Aorta (tissue), 5 donors: ENCODE results near the gene NARS2. TPM values are rescaled to one million over a fixed set of nuclear protein-coding genes. Genes with fewer than 3 reads are reported as not detected.

Experiments used
- ATAC-seq: fragments of 200-7000 bp; cut with Tn5 transposase; one replicate; pipeline ENCODE4 v1.9.1; 2022; ENCODE audit warnings: moderate library complexity; ENCODE audit not compliant: low FRiP score
- DNase-seq, 2 donors: peaks; one replicate each; pipeline ENCODE4 v3.0.0-alpha.2; 2020
- H3K27ac ChIP-seq, 2 donors: one replicate each; pipeline ENCODE4 v1.5.1; 2013; ENCODE audit warnings: low read length in 2 of 2, mild to moderate bottlenecking in 2 of 2, moderate library complexity in 2 of 2, control low read depth in 1 of 2, inconsistent platforms in 1 of 2, low read depth in 1 of 2
- H3K27me3 ChIP-seq, 2 donors: one replicate each; pipeline ENCODE4 v1.6.1; 2013; ENCODE audit warnings: control low read depth in 1 of 2, low read length in 1 of 2, mild to moderate bottlenecking in 1 of 2, moderate library complexity in 1 of 2; ENCODE audit not compliant: insufficient read depth in 2 of 2, control insufficient read depth in 1 of 2
- H3K36me3 ChIP-seq, 2 donors: one replicate each; pipeline ENCODE4 v1.6.1; 2013; ENCODE audit warnings: control low read depth in 1 of 2, low read length in 1 of 2, mild to moderate bottlenecking in 1 of 2; ENCODE audit not compliant: insufficient read depth in 2 of 2, control insufficient read depth in 1 of 2
- H3K4me1 ChIP-seq, 2 donors: one replicate each; pipeline ENCODE4 v1.6.1; 2013; ENCODE audit warnings: low read length in 2 of 2, control low read depth in 1 of 2, mild to moderate bottlenecking in 1 of 2, moderate library complexity in 1 of 2; ENCODE audit not compliant: insufficient read depth in 2 of 2, control insufficient read depth in 1 of 2
- H3K4me3 ChIP-seq, 2 donors: one replicate each; pipeline ENCODE4 v1.5.1; 2013; ENCODE audit warnings: low read length in 2 of 2, control low read depth in 1 of 2, mild to moderate bottlenecking in 1 of 2
- H3K9me3 ChIP-seq: one replicate; pipeline ENCODE4 v1.6.1; 2013; ENCODE audit warnings: mild to moderate bottlenecking, low read length; ENCODE audit not compliant: control insufficient read depth
- WGBS, 2 donors: extraction: QIAGEN DNeasy Blood & Tissue Kit; methylation state at CpG; one replicate each; pipeline ENCODE4 v1.1.7; 2013; 5-methylcytosine and 5-hydroxymethylcytosine counted together
- intact Hi-C, 2 donors: fragments of 100-400 bp; cut with DNase I; formaldehyde crosslinking; loops; one replicate each; pipeline versions ENCODE4 v1.14.2 to v1.15.0; 2022
- polyA plus RNA-seq, 2 donors: library from polyadenylated mRNA; stranded (reverse); fragments of 200-250 nt; gene quantifications; one replicate each; pipeline ENCODE4 v1.2.3, GENCODE V29; 2013
- total RNA-seq, 2 donors: library from RNA; stranded (reverse); fragmentation: NEBNext Ultra II Directional; extraction: Animal tissue kit (Norgen Biotek cat#: 25700); gene quantifications; one replicate each; pipeline ENCODE4 v1.2.1, GENCODE V29; 2021
- donor health status: healthy with polysubstance abuse.
- donor health status: Bipolar disorder and iron deficiency.
- donor health status: DM: no; HTN: no; CAD: no.
- donor health status: DM: no; HTN: no; CAD: no.
- donor health status: DM: yes; HTN: yes; CAD: no.

The NARS2 gene
- total and polyA plus RNA-seq, 4 donors: 4.8 to 11.2 (median 10.7) TPM

DNA sequence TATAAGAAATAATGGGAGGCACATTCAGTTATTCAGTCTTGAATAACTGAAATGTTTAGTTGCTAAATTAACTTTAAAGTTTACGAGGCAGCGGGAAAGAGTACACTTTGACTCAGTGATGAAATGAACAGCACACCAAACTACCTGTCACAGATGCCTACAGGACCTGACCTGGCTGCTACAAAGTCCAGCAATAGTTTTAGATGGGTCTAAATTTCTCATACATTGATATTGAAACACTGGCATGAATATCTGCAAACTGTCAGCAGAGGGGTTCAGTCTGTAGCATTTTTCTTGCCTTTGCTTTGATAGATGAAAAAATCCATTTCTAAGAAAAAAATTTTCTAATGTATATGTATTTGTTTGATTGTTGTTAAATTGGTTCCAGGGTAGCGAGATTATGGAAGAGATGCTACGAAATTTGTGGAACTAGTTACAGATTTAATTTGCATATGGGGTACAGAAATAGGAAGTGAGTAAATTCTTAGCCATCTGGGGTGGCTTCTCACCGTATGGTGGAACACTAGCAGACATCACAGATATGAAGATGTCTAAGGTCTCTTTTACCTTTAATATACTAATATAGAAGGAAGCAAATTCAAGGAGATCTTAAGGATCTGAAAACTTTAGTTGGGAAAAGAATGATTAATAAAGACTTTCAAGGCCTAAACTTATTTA, 136.2 kb downstream of the NARS2 start:
- Histone ChIP-seq H3K27me3 (no peaks in the 10 kb centered on the region), H3K4me1 (no peaks in the 10 kb centered on the region), H3K9me3 (no peaks in the 10 kb centered on the region), H3K36me3 (peaks cover 0 to 1% of the 10 kb centered on the region in 2 donors), H3K4me3 (no peak overlapping the region), H3K27ac (no peak overlapping the region)
- WGBS, 2 donors: 74% methylated on average over 5 of the region's 5 CpGs
- ATAC-seq: no peak
- no peak for DNase-seq
- intact Hi-C loops: no loop called here

DNA sequence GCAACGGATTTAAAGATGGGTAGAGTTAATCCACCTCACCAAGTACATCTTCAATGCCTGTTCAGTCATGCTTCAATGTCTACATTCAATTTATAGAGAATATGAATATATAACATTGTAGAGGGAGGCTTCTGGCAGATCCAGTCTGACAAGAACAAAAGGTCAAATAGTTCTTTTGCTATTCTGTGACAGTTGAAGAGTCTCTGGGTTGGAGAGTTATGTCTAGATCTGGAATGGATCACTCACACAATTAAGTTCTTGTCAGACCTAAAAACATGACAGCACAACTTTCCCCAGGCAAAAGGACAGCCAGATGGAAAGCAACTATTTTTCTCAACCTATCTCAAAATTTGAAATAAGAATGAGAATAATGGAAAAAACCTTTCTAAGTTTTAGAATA, 141.7 kb downstream of the NARS2 start:
- no peaks in the 10 kb centered on the region for H3K27me3 ChIP-seq
- no peaks in the 10 kb centered on the region for H3K4me1 ChIP-seq
- WGBS, 2 donors: 40 to 64% methylated on average over 1 of the region's 1 CpG
- H3K27ac ChIP-seq: no peak overlapping the region
- no peaks in the 10 kb centered on the region for H3K36me3 ChIP-seq
- H3K4me3 ChIP-seq: no peak overlapping the region
- no peak for DNase-seq
- no peak for ATAC-seq
- intact Hi-C loops: no loop called here
- no peaks in the 10 kb centered on the region for H3K9me3 ChIP-seq

DNA sequence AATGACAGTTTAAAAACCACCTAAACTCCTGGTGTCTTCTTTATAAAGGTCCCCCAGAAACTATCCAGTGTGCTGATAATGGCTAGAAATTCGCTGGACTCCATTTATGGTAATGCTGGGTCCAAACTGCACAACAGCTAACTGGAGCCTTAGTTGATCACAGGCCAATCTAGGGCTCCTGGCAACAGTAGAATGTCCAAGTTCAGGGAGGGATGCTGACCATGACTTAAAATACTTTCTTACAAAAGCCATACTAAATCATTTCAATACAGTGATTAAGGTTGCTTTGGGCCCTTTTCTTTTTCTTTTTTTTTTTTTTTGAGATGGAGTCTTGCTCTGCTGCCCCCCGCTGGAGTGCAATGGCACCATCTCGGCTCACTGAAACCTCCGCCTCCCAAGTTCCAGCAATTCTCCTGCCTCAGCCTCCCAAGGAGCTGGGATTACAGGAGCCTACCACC, 142.6 kb downstream of the NARS2 start:
- WGBS, 2 donors: 74 to 81% methylated on average over 4 of the region's 4 CpGs
- ATAC-seq (peak; percentile 48), DNase-seq (no peak)
- H3K9me3 ChIP-seq: no peaks in the 10 kb centered on the region
- H3K4me1 ChIP-seq: no peaks in the 10 kb centered on the region
- H3K27ac ChIP-seq: no peak overlapping the region
- H3K4me3 ChIP-seq: no peak overlapping the region
- no peaks in the 10 kb centered on the region for H3K36me3 ChIP-seq
- intact Hi-C loops: no loop called here
- H3K27me3 ChIP-seq: no peaks in the 10 kb centered on the region

DNA sequence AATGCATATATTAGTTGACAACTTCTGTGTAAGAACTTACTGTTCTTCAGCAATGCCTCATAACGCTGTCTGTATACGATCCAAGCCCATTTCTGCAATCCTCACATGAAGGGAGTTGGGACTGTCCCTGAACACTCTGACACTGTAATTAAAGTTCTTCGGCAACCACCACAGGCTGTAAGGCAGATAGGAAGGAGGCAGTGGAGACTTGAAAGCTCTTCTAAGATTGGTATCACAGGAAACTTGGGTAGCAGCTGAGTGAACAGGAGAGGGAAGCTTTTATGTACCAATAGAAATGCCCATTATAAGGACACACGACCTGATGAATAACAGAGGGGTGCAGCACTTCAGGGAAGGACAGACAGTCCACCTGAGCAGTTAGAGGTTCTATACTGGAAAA, 145.0 kb downstream of the NARS2 start:
- DNase-seq (no peak), ATAC-seq (no peak)
- H3K4me1 ChIP-seq: no peaks in the 10 kb centered on the region
- no peak overlapping the region for H3K27ac ChIP-seq
- no peaks in the 10 kb centered on the region for H3K9me3 ChIP-seq
- no peaks in the 10 kb centered on the region for H3K36me3 ChIP-seq
- H3K27me3 ChIP-seq: no peaks in the 10 kb centered on the region
- 90 to 93% methylated on average over 4 of the region's 4 CpGs for WGBS, 2 donors
- intact Hi-C loops: loop anchor here in 1 of 2 donors (5.0 kb wide), 1 partner anchor 282 kb away; no protein-coding TSS in a partner anchor
- H3K4me3 ChIP-seq: no peak overlapping the region

DNA sequence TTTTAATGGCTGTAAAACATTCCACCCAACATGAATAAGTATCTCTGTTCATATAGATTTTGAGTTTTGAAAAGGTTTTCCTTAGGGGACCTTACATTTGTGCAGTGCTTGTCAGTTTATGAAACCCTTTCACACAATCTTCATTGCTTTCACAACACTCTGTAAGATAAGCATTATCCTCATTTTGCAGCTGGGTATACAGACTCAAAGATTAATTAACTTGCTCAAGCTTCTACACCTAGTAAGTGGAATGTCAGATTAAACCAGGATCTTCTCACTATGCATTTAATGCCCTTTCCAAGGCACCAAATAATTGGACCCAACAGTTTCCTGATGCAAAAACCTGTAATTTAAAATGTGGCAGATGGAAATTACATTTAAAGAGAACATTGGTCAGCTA, 145.5 kb downstream of the NARS2 start:
- intact Hi-C loops: loop anchor here in 1 of 2 donors (5.0 kb wide), 1 partner anchor 282 kb away; no protein-coding TSS in a partner anchor
- no peak for DNase-seq
- Histone ChIP-seq H3K4me1 (no peaks in the 10 kb centered on the region), H3K9me3 (no peaks in the 10 kb centered on the region), H3K27ac (no peak overlapping the region), H3K4me3 (no peak overlapping the region), H3K27me3 (no peaks in the 10 kb centered on the region), H3K36me3 (no peaks in the 10 kb centered on the region)
- ATAC-seq: no peak

DNA sequence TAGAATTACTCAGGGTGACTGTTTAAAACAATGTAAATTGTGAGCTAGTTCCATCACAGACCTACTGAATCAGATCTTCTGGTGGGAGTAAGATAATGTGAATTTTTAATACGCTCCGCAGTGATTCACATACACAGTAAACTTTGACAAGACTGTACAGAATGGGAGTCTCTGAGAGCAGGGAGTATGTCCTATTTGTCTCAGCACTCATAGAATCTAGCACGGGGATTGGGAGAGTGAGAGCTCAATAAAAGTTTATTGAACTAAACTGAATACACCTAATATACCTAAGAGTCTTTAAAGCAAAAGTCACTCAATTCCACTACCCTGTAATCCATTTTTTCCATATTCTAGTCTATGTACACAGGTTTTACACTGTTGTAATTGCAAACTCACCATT, 145.9 kb downstream of the NARS2 start:
- Histone ChIP-seq H3K4me1 (no peaks in the 10 kb centered on the region), H3K27ac (no peak overlapping the region), H3K9me3 (no peaks in the 10 kb centered on the region), H3K36me3 (no peaks in the 10 kb centered on the region), H3K27me3 (no peaks in the 10 kb centered on the region), H3K4me3 (no peak overlapping the region)
- 92 to 95% methylated on average over 3 of the region's 3 CpGs for WGBS, 2 donors
- ATAC-seq: no peak
- intact Hi-C loops: loop anchor here in 1 of 2 donors (5.0 kb wide), 1 partner anchor 281 kb away; no protein-coding TSS in a partner anchor
- DNase-seq: no peak

DNA sequence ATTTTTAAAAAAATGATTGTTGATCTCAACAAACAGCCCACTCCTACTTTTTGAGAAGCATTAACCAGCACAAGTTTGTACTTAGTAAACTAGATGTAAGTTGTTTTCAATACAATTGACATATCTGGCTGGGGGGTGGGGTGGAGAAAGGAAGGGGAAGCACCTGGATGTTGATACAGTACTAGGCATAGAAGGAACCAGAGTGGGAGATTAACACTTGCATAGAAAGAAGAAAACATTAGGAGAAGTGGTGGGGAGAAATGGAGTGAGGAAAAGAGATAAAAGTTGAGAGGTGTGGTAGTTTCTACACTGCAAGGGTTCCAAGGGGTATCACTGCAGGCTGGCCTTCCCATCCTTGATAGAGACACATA, 146.4 kb downstream of the NARS2 start:
- no peak for DNase-seq
- H3K27me3 ChIP-seq: no peaks in the 10 kb centered on the region
- H3K4me1 ChIP-seq: no peaks in the 10 kb centered on the region
- H3K36me3 ChIP-seq: no peaks in the 10 kb centered on the region
- H3K27ac ChIP-seq: no peak overlapping the region
- no peaks in the 10 kb centered on the region for H3K9me3 ChIP-seq
- no peak for ATAC-seq
- no peak overlapping the region for H3K4me3 ChIP-seq
- intact Hi-C loops: loop anchor here in 1 of 2 donors (5.0 kb wide), 1 partner anchor 281 kb away; no protein-coding TSS in a partner anchor

DNA sequence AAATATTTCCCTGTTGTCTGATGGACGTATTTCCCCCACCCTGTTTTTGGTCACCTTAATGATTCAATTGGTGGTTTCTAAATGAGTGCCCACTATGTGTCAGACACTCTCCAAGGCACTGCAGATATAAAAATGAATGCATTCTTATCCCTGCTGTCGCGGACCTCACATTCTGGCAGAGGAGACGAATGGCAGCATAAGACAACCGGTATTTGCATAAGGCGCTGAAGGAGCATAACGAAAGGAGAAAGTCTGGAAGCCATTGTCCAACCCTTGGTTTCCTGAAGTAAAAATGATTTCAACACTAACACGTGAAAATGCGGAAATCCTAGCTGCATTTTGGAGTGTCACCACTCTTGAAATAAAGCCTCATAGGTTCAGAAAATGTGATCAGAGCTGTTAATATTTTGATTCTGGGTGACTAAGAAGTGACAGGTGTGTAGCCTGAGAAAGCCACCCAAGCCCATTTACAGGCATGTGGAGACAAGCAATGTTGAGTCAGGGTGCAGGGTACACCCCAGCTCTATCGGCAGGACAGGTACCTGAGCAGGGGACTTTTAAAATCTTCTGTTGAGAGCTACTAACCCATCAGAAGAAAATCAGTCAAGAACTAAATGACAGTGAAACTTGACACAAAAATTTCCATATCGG, 146.9 kb downstream of the NARS2 start:
- no peak overlapping the region for H3K4me3 ChIP-seq
- no peaks in the 10 kb centered on the region for H3K4me1 ChIP-seq
- no peaks in the 10 kb centered on the region for H3K36me3 ChIP-seq
- H3K27me3 ChIP-seq: no peaks in the 10 kb centered on the region
- WGBS, 2 donors: 87 to 89% methylated on average over 11 of the region's 11 CpGs
- no peak overlapping the region for H3K27ac ChIP-seq
- H3K9me3 ChIP-seq: no peaks in the 10 kb centered on the region
- no peak for ATAC-seq
- intact Hi-C loops: loop anchor here in 1 of 2 donors (5.0 kb wide), 1 partner anchor 280 kb away; no protein-coding TSS in a partner anchor
- DNase-seq: no peak

DNA sequence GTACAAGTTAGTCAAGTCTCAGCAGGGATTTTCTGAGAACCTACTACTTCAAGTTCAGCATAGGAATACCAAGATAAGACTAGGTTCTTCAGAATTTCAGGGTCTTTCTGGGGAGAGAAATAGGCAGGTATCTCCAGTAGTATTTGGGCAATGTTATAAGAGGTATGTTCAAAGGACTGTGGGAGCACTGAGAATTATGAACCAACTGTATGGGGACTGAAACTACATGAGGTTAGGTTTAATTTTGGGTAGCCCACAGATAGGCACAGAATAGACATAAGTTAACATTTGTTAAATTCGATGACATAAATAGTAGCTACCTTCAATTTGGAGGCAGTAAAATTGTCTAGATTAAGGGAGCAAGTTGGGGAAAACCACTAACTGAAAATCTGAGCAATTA, 147.8 kb downstream of the NARS2 start:
- no peaks in the 10 kb centered on the region for H3K36me3 ChIP-seq
- ATAC-seq (no peak), DNase-seq (no peak)
- WGBS, 2 donors: 96 to 97% methylated on average over 1 of the region's 1 CpG
- no peaks in the 10 kb centered on the region for H3K4me1 ChIP-seq
- intact Hi-C loops: loop anchor here in 1 of 2 donors (5.0 kb wide), 1 partner anchor 280 kb away; no protein-coding TSS in a partner anchor
- H3K27ac ChIP-seq: no peak overlapping the region
- H3K9me3 ChIP-seq: no peaks in the 10 kb centered on the region
- H3K27me3 ChIP-seq: no peaks in the 10 kb centered on the region
- H3K4me3 ChIP-seq: no peak overlapping the region
